ENCODE results near the gene APOLD1. TPM values are rescaled to one million over a fixed set of nuclear protein-coding genes. Genes with fewer than 3 reads are reported as not detected.
"Not testable (repeated sequence)": the region's sequence is repeated elsewhere in the genome, so short reads cannot be mapped to it uniquely, and the experiment has no call there.

Gene APOLD1
- total RNA-seq, 1 donor from 2014 or later: 5.6 TPM

DNA sequence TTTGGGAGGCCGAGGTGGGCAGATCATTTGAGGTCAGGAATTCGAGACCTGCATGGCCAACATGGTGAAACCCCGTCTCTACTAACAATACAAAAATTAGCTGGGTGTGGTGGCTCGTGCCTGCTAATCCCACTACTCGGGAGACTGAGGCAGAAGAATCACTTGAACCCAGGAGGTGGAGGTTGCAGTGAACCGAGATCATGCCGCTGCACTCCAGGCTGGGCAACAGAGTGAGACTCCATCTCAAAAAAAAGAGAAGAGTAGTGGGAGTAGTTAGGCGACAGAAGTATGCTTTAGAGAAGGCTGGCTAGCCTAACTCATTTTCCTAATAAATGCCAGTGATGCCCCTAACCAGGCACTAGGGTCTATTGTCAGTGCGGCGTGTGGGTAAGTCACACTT lies 54.0 kb downstream of the APOLD1 start:
- DNase-seq (ENCODE audit: low read depth, low spot score): not testable (repeated sequence)

DNA sequence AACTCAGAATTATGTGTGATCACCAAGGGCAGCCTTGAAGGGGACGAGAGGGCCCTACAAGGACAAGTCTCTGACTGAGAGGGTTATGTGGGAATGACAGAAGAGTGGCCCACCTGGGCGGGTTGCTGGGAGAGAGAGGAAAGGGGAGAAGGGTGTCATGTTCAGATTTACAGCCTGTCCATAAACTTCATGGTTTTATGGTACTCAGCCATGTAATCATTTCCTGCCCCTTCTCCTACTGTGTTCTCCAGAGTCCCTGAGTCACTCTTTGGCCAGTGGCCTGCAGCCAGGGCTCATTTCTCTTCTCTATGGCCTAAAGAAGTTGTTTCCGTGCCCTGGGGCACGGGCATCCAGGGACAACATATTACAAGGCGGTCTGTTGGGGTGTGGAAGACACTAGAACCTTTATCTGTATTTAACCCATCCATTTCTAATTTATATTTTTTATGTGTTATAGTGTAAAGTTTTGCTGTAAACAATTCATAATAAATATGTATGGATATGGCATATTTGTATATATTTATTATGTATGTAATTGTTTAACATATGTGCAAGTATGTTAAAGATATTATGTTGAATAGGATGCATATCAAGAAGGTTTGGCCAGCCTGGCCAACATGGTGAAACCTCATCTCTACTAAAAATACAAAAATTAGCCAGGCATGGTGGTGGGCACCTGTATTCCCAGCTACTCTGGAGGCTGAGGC lies 54.6 kb downstream of the APOLD1 start:
- peak; percentile 72 for DNase-seq (ENCODE audit: low read depth, low spot score)

DNA sequence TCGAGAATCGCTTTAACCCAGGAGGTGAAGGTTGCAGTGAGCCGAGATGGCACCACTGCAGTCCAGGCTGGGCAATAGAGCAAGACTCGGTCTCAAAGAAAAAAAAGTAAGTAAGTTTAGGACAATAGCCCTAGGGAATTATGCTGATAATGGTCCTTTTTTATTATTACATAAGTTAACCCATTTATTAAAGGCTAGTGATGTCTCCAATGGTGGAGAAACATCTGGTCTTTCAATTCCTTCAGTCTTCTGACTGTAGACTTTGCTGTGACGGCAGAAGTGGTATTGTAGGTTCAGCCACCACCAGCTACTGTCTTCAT lies 55.1 kb downstream of the APOLD1 start:
- no peak for DNase-seq (ENCODE audit: low read depth, low spot score)

Other genes with a start within 250 kb of the APOLD1 start
- gene DUSP16, start 222.8 kb upstream of the APOLD1 start, total RNA-seq: 9.6 and 13.1 TPM in 2 replicates
- 31.5 and 40.3 TPM in 2 replicates for gene CREBL2, start 173.8 kb upstream of the APOLD1 start, total RNA-seq
- 0.33 and 0.78 TPM in 2 replicates for gene GPR19, start 89.5 kb upstream of the APOLD1 start, total RNA-seq
- 49.5 and 56.7 TPM in 2 replicates for gene CDKN1B, start 68.3 kb upstream of the APOLD1 start, total RNA-seq
- gene DDX47, start 27.7 kb downstream of the APOLD1 start, total RNA-seq: 66.1 and 90.0 TPM in 2 replicates
- gene GPRC5A, start 105.9 kb downstream of the APOLD1 start, total RNA-seq: 10.4 and 15.1 TPM in 2 replicates
- gene GPRC5D, start 166.5 kb downstream of the APOLD1 start, total RNA-seq: 0.11 TPM in 1 of 2 replicates, not detected in the other
- gene HEBP1, start 214.6 kb downstream of the APOLD1 start, total RNA-seq: 18.5 and 24.9 TPM in 2 replicates